Adrenal gland (tissue), 5 donors: ENCODE results near the gene CCNI.
"Not testable (repeated sequence)": the region's sequence is repeated elsewhere in the genome, so short reads cannot be mapped to it uniquely, and the experiment has no call there.

Experiments used
- CTCF ChIP-seq, 6 experiments: fragments of 450-650 bp in 4 of 6; fragments of 200-600 bp in 2 of 6; sonication (generic) in 1 of 6; IDR thresholded peaks; 1 replicate in 5 of 6; 2 replicates in 1 of 6; pipeline versions ENCODE4 v1.5.1 to v1.8.0; 2016 to 2021; ENCODE audit warnings: antibody characterized with exemption in 6 of 6, mild to moderate bottlenecking in 2 of 6, moderate library complexity in 1 of 6
- POLR2A ChIP-seq, 2 donors: fragments of 450-650 bp; IDR thresholded peaks; one replicate each; pipeline ENCODE4 v1.6.1; 2017; ENCODE audit warnings: antibody characterized with exemption in 2 of 2, mild to moderate bottlenecking in 2 of 2, moderate library complexity in 1 of 2
- donor health status: DM: no; HTN: no; CAD: no.

GRCh38 chr4:77069514-77069913 is 6.3 kb downstream of the CCNI start:
- TF ChIP-seq CTCF, POLR2A (IDR thresholded peaks at IDR 0.05): not testable (repeated sequence)
